T-cell (primary cell): ENCODE data around the gene RAPGEF2. TPM values are rescaled to one million over a fixed set of nuclear protein-coding genes. Genes with fewer than 3 reads are reported as not detected.
"Not testable (repeated sequence)": the region's sequence is repeated elsewhere in the genome, so short reads cannot be mapped to it uniquely, and the experiment has no call there.

Experiments used
- ATAC-seq, 4 experiments: fragments of 200-7000 bp in 3 of 4; fragments of 150-1000 bp in 1 of 4; cut with Tn5 transposase; replicated peaks in 1 of 4; 1 replicate in 3 of 4; 2 replicates in 1 of 4; pipeline ENCODE4 v1.10.0; 2021; ENCODE audit warnings: moderate library complexity in 3 of 4, mild to moderate bottlenecking in 2 of 4, moderate number of reproducible peaks in 1 of 4
- CTCF ChIA-PET, 2 donors: fragments of 300-600 bp; sonication (Branson Sonifier 250); formaldehyde crosslinking; loops; one replicate each; lab custom pipeline; 2022; ENCODE audit warnings: antibody characterized with exemption in 2 of 2; lab: Charles Lee
- POLR2A ChIA-PET, 2 donors: fragments of 300-600 bp; sonication (Branson Sonifier 250); formaldehyde crosslinking; loops; one replicate each; lab custom pipeline; 2022; ENCODE audit warnings: antibody characterized with exemption in 2 of 2; lab: Charles Lee
- DNase-seq, 35 experiments: peaks; one replicate each; pipeline versions ENCODE4 v3.0.0 to v3.0.0-alpha.2; 2013 to 2023
- H3K27ac ChIP-seq: one replicate; pipeline ENCODE4 v1.5.1; 2013; ENCODE audit warnings: low read length
- H3K27me3 ChIP-seq, 2 experiments: replicated peaks in 1 of 2; 1 replicate in 1 of 2; 2 replicates in 1 of 2; pipeline versions ENCODE4 v1.6.1 to v1.7.0; 2013; ENCODE audit warnings: low read length in 1 of 2, mixed read lengths in 1 of 2; ENCODE audit not compliant: control insufficient read depth in 2 of 2, insufficient read depth in 2 of 2; ENCODE audit errors: extremely low read depth in 1 of 2
- H3K36me3 ChIP-seq, 2 donors: 1 replicate in 1 of 2; 2 replicates in 1 of 2; pipeline versions ENCODE4 v1.6.1 to v1.7.0; 2013; ENCODE audit warnings: low read length in 1 of 2; ENCODE audit not compliant: control insufficient read depth in 2 of 2, insufficient read depth in 1 of 2; ENCODE audit errors: extremely low read depth in 1 of 2
- H3K4me1 ChIP-seq, 2 experiments: 1 replicate in 1 of 2; 2 replicates in 1 of 2; pipeline versions ENCODE4 v1.6.1 to v1.7.0; 2013; ENCODE audit warnings: low read length in 2 of 2, mixed read lengths in 1 of 2; ENCODE audit not compliant: insufficient read depth in 2 of 2, control insufficient read depth in 1 of 2; ENCODE audit errors: extremely low read depth in 1 of 2
- H3K4me3 ChIP-seq, 2 donors: 1 replicate in 1 of 2; 2 replicates in 1 of 2; pipeline versions ENCODE4 v1.5.1 to v1.7.0; 2013; ENCODE audit warnings: mild to moderate bottlenecking in 2 of 2, low read length in 1 of 2, moderate library complexity in 1 of 2; ENCODE audit not compliant: control insufficient read depth in 1 of 2; ENCODE audit errors: extremely low read depth in 1 of 2
- H3K9me3 ChIP-seq: 2 replicates; pipeline ENCODE4 v1.7.0; 2013
- H3K27ac Mint-ChIP-seq, 2 donors: one replicate each; pipeline ENCODE4 v1.8.0; 2020 to 2021; ENCODE audit warnings: mild to moderate bottlenecking in 2 of 2, mixed read lengths in 2 of 2
- H3K27me3 Mint-ChIP-seq, 2 donors: one replicate each; pipeline ENCODE4 v1.8.0; 2021 to 2022; ENCODE audit warnings: mixed read lengths in 2 of 2
- H3K36me3 Mint-ChIP-seq: one replicate; pipeline ENCODE4 v1.8.0; 2021; ENCODE audit warnings: mixed read lengths
- H3K4me1 Mint-ChIP-seq, 3 donors: one replicate each; pipeline ENCODE4 v1.8.0; 2020 to 2022; ENCODE audit warnings: mixed read lengths in 3 of 3, mild to moderate bottlenecking in 1 of 3
- H3K4me3 Mint-ChIP-seq, 3 donors: one replicate each; pipeline ENCODE4 v1.8.0; 2020 to 2022; ENCODE audit warnings: mild to moderate bottlenecking in 3 of 3, mixed read lengths in 3 of 3, moderate library complexity in 3 of 3
- H3K9me3 Mint-ChIP-seq, 3 donors: one replicate each; pipeline ENCODE4 v1.8.0; 2020 to 2022; ENCODE audit warnings: mixed read lengths in 3 of 3
- WGBS: methylation state at CpG from one replicate; pipeline ENCODE4 v1.1.5; 2013; ENCODE audit warnings: missing lambda C conversion rate; ENCODE audit not compliant: insufficient coverage; 5-methylcytosine and 5-hydroxymethylcytosine counted together
- total RNA-seq, 35 experiments: library from RNA in 6 of 35; stranded (reverse) in 6 of 35; fragments of 120-200 nt in 1 of 35; gene quantifications; one replicate each; pipeline versions ENCODE4 v1.2.1 to v1.2.4 and lab custom pipeline; 2013 to 2026

Gene RAPGEF2
- total RNA-seq, 5 donors from 2014 or later (not counting 1 experiment from before 2014, with no cell fraction given) = 16.8 to 28.5 (median 26.4) TPM

GRCh38 chr4:159077702-159078495 is 25.0 kb upstream of the RAPGEF2 start:
- Histone ChIP-seq H3K9me3 (no peaks in the 10 kb centered on the region), H3K36me3 (no peaks in the 10 kb centered on the region), H3K4me1 (no peaks in the 10 kb centered on the region), H3K4me3 (no peak overlapping the region), H3K27me3 (peaks cover 0 to under 1% of the 10 kb centered on the region in 2 experiments), H3K27ac (no peak overlapping the region)
- 60% methylated on average over 1 of the region's 6 CpGs for WGBS
- ChIA-PET CTCF (no interaction called here), POLR2A (no interaction called here)
- peaks cover 0 to 4% (median 0%) of the 10 kb centered on the region in 3 donors for H3K9me3 Mint-ChIP-seq
- H3K4me3 Mint-ChIP-seq = peak overlapping the region; percentile 54 to 62 (median 60)
- ATAC-seq (peak; percentile 37 to 66 (median 51)), DNase-seq (peak in 1 of 35 experiments; percentile 26)
- H3K27me3 Mint-ChIP-seq = no peaks in the 10 kb centered on the region
- peak overlapping the region in 1 of 2 donors; percentile 44 for H3K27ac Mint-ChIP-seq
- H3K4me1 Mint-ChIP-seq = peaks cover 11% of the 10 kb centered on the region in 3 donors
- no peaks in the 10 kb centered on the region for H3K36me3 Mint-ChIP-seq

GRCh38 chr4:159079074-159079473 is 23.8 kb upstream of the RAPGEF2 start:
- no peak overlapping the region for H3K4me3 ChIP-seq
- no peaks in the 10 kb centered on the region for H3K9me3 ChIP-seq
- no peak overlapping the region for H3K27ac Mint-ChIP-seq
- H3K4me1 ChIP-seq = no peaks in the 10 kb centered on the region
- ATAC-seq (no peak), DNase-seq (no peak)
- peaks cover 0 to 4% (median 0%) of the 10 kb centered on the region in 3 donors for H3K9me3 Mint-ChIP-seq
- peaks cover 11% of the 10 kb centered on the region in 3 donors for H3K4me1 Mint-ChIP-seq
- no peak overlapping the region for H3K27ac ChIP-seq
- ChIA-PET POLR2A (no interaction called here), CTCF (no interaction called here)
- WGBS = no CpG with 5 or more reads among the region's 2 CpGs
- H3K36me3 Mint-ChIP-seq = no peaks in the 10 kb centered on the region
- H3K36me3 ChIP-seq = no peaks in the 10 kb centered on the region
- H3K27me3 Mint-ChIP-seq = no peaks in the 10 kb centered on the region
- H3K27me3 ChIP-seq = peaks cover 0 to 3% of the 10 kb centered on the region in 2 experiments
- no peak overlapping the region for H3K4me3 Mint-ChIP-seq

GRCh38 chr4:159086606-159087005 is 16.3 kb upstream of the RAPGEF2 start:
- no peak overlapping the region for H3K4me3 ChIP-seq
- H3K36me3 ChIP-seq = no peaks in the 10 kb centered on the region
- no peaks in the 10 kb centered on the region for H3K4me1 ChIP-seq
- ATAC-seq (no peak), DNase-seq (no peak)
- no peaks in the 10 kb centered on the region for H3K36me3 Mint-ChIP-seq
- no peaks in the 10 kb centered on the region for H3K4me1 Mint-ChIP-seq
- ChIA-PET CTCF (interaction anchor here in 1 of 2 donors (0.6 kb wide), 1 partner anchor 408 kb away, joined by 4 read pairs; no protein-coding TSS in a partner anchor), POLR2A (no interaction called here)
- H3K27ac ChIP-seq = no peak overlapping the region
- H3K9me3 ChIP-seq = no peaks in the 10 kb centered on the region
- WGBS = no CpG with 5 or more reads among the region's 2 CpGs
- H3K27ac Mint-ChIP-seq = no peak overlapping the region
- no peaks in the 10 kb centered on the region for H3K27me3 Mint-ChIP-seq
- no peak overlapping the region for H3K4me3 Mint-ChIP-seq
- H3K27me3 ChIP-seq = peaks cover 0 to 6% of the 10 kb centered on the region in 2 experiments
- no peaks in the 10 kb centered on the region for H3K9me3 Mint-ChIP-seq

- H3K36me3 ChIP-seq = no peaks in the 10 kb centered on the region
- H3K27me3 ChIP-seq = peaks cover 0 to 3% of the 10 kb centered on the region in 2 experiments
- Mint-ChIP-seq H3K36me3 (no peaks in the 10 kb centered on the region), H3K4me3 (no peak overlapping the region), H3K4me1 (no peaks in the 10 kb centered on the region), H3K27me3 (no peaks in the 10 kb centered on the region), H3K27ac (no peak overlapping the region), H3K9me3 (no peaks in the 10 kb centered on the region)
- POLR2A ChIA-PET = no interaction called here
- no peaks in the 10 kb centered on the region for H3K4me1 ChIP-seq
- no peak overlapping the region for H3K4me3 ChIP-seq
- no peak overlapping the region for H3K27ac ChIP-seq
- ATAC-seq = no peak
- DNase-seq = no peak
- CTCF ChIA-PET = interaction anchor here in 1 of 2 donors (0.5 kb wide), 1 partner anchor 172 kb away, joined by 8 read pairs; no protein-coding TSS in a partner anchor
- WGBS = 86% methylated on average over 3 of the region's 4 CpGs
- H3K9me3 ChIP-seq = no peaks in the 10 kb centered on the region
Measured at GRCh38 chr4:159090255-159090654, 12.6 kb upstream of the RAPGEF2 start.

- not testable (repeated sequence) for ATAC-seq, H3K27ac Mint-ChIP-seq, H3K27me3 Mint-ChIP-seq, H3K27ac ChIP-seq, H3K4me1 ChIP-seq, DNase-seq, H3K4me3 ChIP-seq, H3K36me3 Mint-ChIP-seq, H3K4me3 Mint-ChIP-seq, H3K9me3 Mint-ChIP-seq, H3K36me3 ChIP-seq, H3K27me3 ChIP-seq, H3K4me1 Mint-ChIP-seq, H3K9me3 ChIP-seq
- POLR2A ChIA-PET = interaction anchor here in 1 of 2 donors (0.6 kb wide), 1 partner anchor 83 kb away, joined by 7 read pairs; no protein-coding TSS in a partner anchor
- no CpG with 5 or more reads among the region's 11 CpGs for WGBS
- CTCF ChIA-PET = interaction anchor here in 1 of 2 donors (0.6 kb wide), 1 partner anchor 266 kb away, joined by 7 read pairs; no protein-coding TSS in a partner anchor
Measured at GRCh38 chr4:159094156-159094555, 8.7 kb upstream of the RAPGEF2 start.

- no CpG with 5 or more reads among the region's 3 CpGs for WGBS
- no peak for ATAC-seq
- Histone ChIP-seq H3K4me3 (no peak overlapping the region), H3K36me3 (no peaks in the 10 kb centered on the region), H3K27me3 (peaks cover 0 to 6% of the 10 kb centered on the region in 2 experiments), H3K27ac (no peak overlapping the region), H3K4me1 (no peaks in the 10 kb centered on the region), H3K9me3 (no peaks in the 10 kb centered on the region)
- no peaks in the 10 kb centered on the region for H3K9me3 Mint-ChIP-seq
- CTCF ChIA-PET = interaction anchor here in 1 of 2 donors (0.7 kb wide), 1 partner anchor 13 kb away, joined by 3 read pairs; no protein-coding TSS in a partner anchor
- DNase-seq = no peak
- H3K27me3 Mint-ChIP-seq = peaks cover 0 to 3% of the 10 kb centered on the region in 2 donors
- H3K36me3 Mint-ChIP-seq = no peaks in the 10 kb centered on the region
- peaks cover 0 to 6% (median 0%) of the 10 kb centered on the region in 3 donors for H3K4me1 Mint-ChIP-seq
- H3K27ac Mint-ChIP-seq = no peak overlapping the region
- H3K4me3 Mint-ChIP-seq = no peak overlapping the region
- POLR2A ChIA-PET = interaction anchor here in 1 of 2 donors (0.6 to 0.7 kb wide), 2 partner anchors 8 to 220 kb away, joined by 4 to 5 read pairs; no protein-coding TSS in a partner anchor
Measured at GRCh38 chr4:159096434-159096833, 6.4 kb upstream of the RAPGEF2 start.
